ENCODE results near the gene RPL29. TPM values are rescaled to one million over a fixed set of nuclear protein-coding genes. Genes with fewer than 3 reads are reported as not detected.
"Not testable (repeated sequence)": the region's sequence is repeated elsewhere in the genome, so short reads cannot be mapped to it uniquely, and the experiment has no call there.

RPL29 gene
- total RNA-seq, 1 donor from 2014 or later: 1,471 TPM

DNA sequence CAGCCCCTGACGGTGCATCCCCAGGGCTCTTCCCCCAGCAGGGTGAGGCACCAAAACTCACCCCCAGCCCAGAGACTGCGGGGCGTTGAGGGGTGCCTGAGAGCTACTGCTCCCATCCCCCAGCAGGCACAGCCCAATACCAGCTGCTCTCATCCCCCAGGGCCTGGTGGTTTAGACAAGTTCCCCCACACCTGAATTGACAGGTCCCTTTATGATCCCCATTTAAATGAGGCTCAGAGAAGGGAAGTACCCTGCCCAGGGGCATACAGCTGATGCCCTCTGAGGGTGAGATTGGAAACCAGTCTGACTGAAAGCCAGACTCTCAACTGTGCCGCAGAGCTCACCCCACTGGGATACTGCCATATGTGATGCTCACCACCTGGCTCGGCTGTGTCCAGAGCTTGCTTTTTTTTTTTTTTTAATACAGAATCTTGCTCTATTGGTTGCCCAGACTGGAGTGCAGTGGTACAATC lies 40.6 kb upstream of the RPL29 start:
- H3K4me1 Mint-ChIP-seq: peaks cover 23% of the 10 kb centered on the region
- no peaks in the 10 kb centered on the region for H3K9me3 Mint-ChIP-seq
- H3K27ac Mint-ChIP-seq (ENCODE audit: unreplicated experiment): no peak overlapping the region
- H3K36me3 Mint-ChIP-seq (ENCODE audit: low read depth): no peaks in the 10 kb centered on the region
- TF ChIP-seq, protein P1, sequence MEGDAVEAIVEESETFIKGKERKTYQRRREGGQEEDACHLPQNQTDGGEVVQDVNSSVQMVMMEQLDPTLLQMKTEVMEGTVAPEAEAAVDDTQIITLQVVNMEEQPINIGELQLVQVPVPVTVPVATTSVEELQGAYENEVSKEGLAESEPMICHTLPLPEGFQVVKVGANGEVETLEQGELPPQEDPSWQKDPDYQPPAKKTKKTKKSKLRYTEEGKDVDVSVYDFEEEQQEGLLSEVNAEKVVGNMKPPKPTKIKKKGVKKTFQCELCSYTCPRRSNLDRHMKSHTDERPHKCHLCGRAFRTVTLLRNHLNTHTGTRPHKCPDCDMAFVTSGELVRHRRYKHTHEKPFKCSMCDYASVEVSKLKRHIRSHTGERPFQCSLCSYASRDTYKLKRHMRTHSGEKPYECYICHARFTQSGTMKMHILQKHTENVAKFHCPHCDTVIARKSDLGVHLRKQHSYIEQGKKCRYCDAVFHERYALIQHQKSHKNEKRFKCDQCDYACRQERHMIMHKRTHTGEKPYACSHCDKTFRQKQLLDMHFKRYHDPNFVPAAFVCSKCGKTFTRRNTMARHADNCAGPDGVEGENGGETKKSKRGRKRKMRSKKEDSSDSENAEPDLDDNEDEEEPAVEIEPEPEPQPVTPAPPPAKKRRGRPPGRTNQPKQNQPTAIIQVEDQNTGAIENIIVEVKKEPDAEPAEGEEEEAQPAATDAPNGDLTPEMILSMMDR (conservative IDR thresholded peaks at IDR 0.05): no peak
- no peaks in the 10 kb centered on the region for H3K27me3 Mint-ChIP-seq (ENCODE audit: low read depth)
- no peak for DNase-seq (ENCODE audit: low read depth, low spot score)
- H3K4me3 Mint-ChIP-seq: no peak overlapping the region

DNA sequence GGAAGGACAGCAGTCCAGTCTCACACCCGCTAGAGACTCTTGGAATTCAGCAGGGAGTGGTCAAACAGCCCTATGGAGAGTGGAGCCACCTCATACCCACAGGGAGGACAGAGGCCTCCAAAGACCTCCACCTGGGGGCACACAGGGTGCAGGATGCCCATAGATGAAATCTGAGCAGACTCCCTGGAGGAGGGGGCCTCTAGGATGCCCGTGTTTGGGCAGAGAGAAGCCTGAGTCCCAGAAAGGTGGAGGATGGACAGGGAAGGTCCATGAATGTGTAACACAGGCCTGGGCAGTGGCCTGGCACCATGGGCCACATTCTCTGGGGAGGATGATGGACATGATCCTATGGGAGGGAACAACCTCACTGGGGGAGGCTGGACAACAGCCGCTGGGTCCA lies 39.0 kb upstream of the RPL29 start:
- no peak overlapping the region for H3K4me3 Mint-ChIP-seq
- H3K4me1 Mint-ChIP-seq: peaks cover 8% of the 10 kb centered on the region
- TF ChIP-seq, protein P1 (conservative IDR thresholded peaks at IDR 0.05): no peak
- H3K27me3 Mint-ChIP-seq (ENCODE audit: low read depth): no peaks in the 10 kb centered on the region
- H3K36me3 Mint-ChIP-seq (ENCODE audit: low read depth): no peaks in the 10 kb centered on the region
- no peak for DNase-seq (ENCODE audit: low read depth, low spot score)
- no peak overlapping the region for H3K27ac Mint-ChIP-seq (ENCODE audit: unreplicated experiment)
- no peaks in the 10 kb centered on the region for H3K9me3 Mint-ChIP-seq

DNA sequence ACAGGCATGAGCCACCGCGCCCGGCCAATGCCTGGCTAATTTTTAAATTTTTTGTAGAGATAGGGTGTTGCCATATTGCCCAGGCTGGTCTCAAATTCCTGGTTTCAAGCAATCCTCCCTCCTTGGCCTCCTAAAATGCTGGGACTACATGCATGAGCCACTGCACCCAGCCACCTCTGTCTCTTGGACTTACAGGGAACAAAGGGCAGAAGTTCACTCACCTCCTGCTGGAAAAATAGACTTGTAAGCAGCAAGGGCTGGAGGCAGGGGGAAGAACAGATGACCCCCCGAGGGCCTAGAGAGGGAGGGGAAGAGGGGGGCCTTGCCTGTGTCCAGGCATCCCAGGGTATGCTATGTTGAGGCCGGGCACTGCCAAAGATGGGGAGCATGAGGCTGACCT lies 38.5 kb upstream of the RPL29 start:
- peaks cover 5% of the 10 kb centered on the region for H3K4me1 Mint-ChIP-seq
- TF ChIP-seq, protein P1 (conservative IDR thresholded peaks at IDR 0.05): no peak
- H3K27ac Mint-ChIP-seq (ENCODE audit: unreplicated experiment): no peak overlapping the region
- no peaks in the 10 kb centered on the region for H3K9me3 Mint-ChIP-seq
- H3K27me3 Mint-ChIP-seq (ENCODE audit: low read depth): no peaks in the 10 kb centered on the region
- DNase-seq (ENCODE audit: low read depth, low spot score): no peak
- H3K4me3 Mint-ChIP-seq: no peak overlapping the region
- H3K36me3 Mint-ChIP-seq (ENCODE audit: low read depth): no peaks in the 10 kb centered on the region

DNA sequence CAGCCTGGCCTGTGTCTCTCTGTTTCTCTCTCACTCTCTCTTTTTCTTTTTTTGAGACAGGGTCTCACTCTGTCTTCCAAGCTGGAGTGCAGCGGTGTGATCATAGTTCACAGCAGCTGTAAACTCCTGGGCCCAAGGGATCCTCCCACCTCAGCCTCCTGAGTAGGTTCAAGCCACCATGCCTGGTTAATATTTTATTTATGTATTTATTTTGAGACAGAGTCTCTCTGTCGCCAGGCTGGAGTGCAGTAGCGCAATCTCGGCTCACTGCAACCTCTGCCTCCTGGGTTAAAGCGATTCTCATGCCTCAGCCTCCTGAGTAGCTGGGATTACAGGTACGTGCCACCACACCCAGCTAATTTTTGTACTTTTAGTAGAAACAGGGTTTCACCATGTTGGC lies 38.1 kb upstream of the RPL29 start:
- not testable (repeated sequence) for H3K27ac Mint-ChIP-seq (ENCODE audit: unreplicated experiment); DNase-seq (ENCODE audit: low read depth, low spot score); H3K4me1 Mint-ChIP-seq; H3K9me3 Mint-ChIP-seq; H3K27me3 Mint-ChIP-seq (ENCODE audit: low read depth); H3K36me3 Mint-ChIP-seq (ENCODE audit: low read depth); H3K4me3 Mint-ChIP-seq

DNA sequence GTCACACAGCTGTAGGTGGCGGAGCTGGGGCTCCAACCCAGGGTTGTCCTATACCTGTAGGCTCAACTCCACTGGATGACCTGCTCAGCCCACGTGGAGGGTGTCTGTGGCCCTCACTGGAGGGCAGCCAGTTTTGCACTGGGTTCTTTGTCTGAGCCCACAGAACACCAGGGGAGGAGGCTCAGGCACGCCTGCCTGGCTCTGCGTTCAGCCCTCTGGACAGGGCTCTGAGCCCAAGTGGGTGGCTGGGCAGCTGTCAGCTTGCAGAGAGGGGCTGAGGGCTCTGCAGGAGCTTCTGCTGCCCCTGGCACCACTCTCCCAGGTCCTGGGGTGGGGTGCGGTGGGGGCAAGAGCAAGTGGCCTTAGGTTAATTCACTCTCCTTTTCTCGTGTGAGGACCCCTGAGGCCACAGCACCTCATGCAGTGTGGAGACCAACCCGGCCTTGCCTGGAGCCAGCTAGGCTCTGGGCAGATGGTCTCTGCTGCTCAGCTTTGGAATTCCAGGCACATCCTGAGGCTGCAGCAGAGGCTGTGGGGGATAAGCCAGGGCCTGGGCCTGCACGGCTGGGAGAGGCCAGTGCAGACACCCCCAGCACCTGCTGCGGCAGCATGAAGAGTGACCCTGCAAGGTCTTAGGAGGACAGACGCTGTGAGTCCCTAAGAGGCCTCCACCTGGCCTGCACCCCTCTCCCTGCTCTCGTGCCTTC lies 37.2 kb upstream of the RPL29 start:
- Mint-ChIP-seq H3K9me3 (no peaks in the 10 kb centered on the region), H3K4me3 (no peak overlapping the region), H3K27ac (ENCODE audit: unreplicated experiment) (no peak overlapping the region), H3K4me1 (peaks cover 5% of the 10 kb centered on the region), H3K36me3 (ENCODE audit: low read depth) (no peaks in the 10 kb centered on the region), H3K27me3 (ENCODE audit: low read depth) (no peaks in the 10 kb centered on the region)
- TF ChIP-seq, protein P1 (conservative IDR thresholded peaks at IDR 0.05): no peak
- DNase-seq (ENCODE audit: low read depth, low spot score): no peak

DNA sequence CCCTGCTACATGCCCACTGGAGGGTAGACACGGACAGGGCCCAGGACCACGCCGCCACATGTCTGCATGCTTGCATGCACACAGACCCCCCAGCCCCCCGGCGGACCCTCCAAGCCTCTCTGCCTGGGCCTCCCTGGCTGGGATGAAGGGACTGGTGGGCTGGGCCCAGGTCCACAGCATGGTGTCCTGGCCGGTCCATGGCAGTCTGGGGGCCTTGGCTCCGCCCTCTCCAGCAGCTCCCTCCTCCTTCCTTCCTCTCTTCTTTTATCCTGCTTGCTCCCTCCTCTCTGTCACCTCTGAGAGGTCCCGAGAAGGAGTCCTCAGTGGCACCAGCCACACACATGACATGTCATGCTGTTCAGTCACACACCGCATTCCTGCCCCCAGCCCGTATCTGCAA lies 36.2 kb upstream of the RPL29 start:
- TF ChIP-seq, protein P1 (conservative IDR thresholded peaks at IDR 0.05): no peak
- Mint-ChIP-seq H3K36me3 (ENCODE audit: low read depth) (no peaks in the 10 kb centered on the region), H3K4me3 (no peak overlapping the region), H3K27ac (ENCODE audit: unreplicated experiment) (no peak overlapping the region), H3K9me3 (no peaks in the 10 kb centered on the region), H3K4me1 (peaks cover 5% of the 10 kb centered on the region), H3K27me3 (ENCODE audit: low read depth) (no peaks in the 10 kb centered on the region)
- no peak for DNase-seq (ENCODE audit: low read depth, low spot score)

Data from neural crest cell (in vitro differentiated cells).